HepG2 (cell line): ENCODE measurements around the gene SMIM13. TPM values are rescaled to one million over a fixed set of nuclear protein-coding genes. Genes with fewer than 3 reads are reported as not detected.

Experiments used
- ATF7 ChIP-seq, 2 experiments: fragments of 450-650 bp in 1 of 2; sonication (generic) in 1 of 2; formaldehyde crosslinking in 1 of 2; IDR thresholded peaks; 2 replicates each; pipeline versions ENCODE4 v1.4.0 to v1.6.1; 2016 to 2020; ENCODE audit warnings: antibody characterized with exemption in 1 of 2, mild to moderate bottlenecking in 1 of 2, missing genetic modification reagents in 1 of 2
- FOXC1 ChIP-seq: sonication (generic); formaldehyde crosslinking; IDR thresholded peaks from 2 replicates; pipeline ENCODE4 v1.8.0; 2022; ENCODE audit warnings: mild to moderate bottlenecking, missing genetic modification reagents, borderline replicate concordance
- FOXO1 ChIP-seq: sonication (generic); formaldehyde crosslinking; IDR thresholded peaks from 2 replicates; pipeline ENCODE4 v1.4.0; 2020; ENCODE audit warnings: missing genetic modification reagents
- HDAC1 ChIP-seq: sonication (generic); formaldehyde crosslinking; IDR thresholded peaks from 2 replicates; pipeline ENCODE4 v1.5.1; 2020; ENCODE audit warnings: mild to moderate bottlenecking, missing genetic modification reagents
- HOXA5 ChIP-seq: sonication (generic); formaldehyde crosslinking; IDR thresholded peaks from 2 replicates; pipeline ENCODE4 v1.4.0; 2020; ENCODE audit warnings: missing genetic modification reagents
- MAFF ChIP-seq: IDR thresholded peaks from 2 replicates; pipeline ENCODE4 v1.6.1; 2011; ENCODE audit warnings: low read depth, low read length, improper control_type of control experiment
- NR2F2 ChIP-seq: IDR thresholded peaks from 2 replicates; pipeline ENCODE4 v1.6.1; 2012; ENCODE audit warnings: low read depth, inconsistent platforms, borderline replicate concordance
- REXO4 ChIP-seq: sonication (generic); formaldehyde crosslinking; IDR thresholded peaks from 2 replicates; pipeline ENCODE4 v1.8.0; 2022; ENCODE audit warnings: missing genetic modification reagents, mild to moderate bottlenecking, borderline replicate concordance
- TCF7 ChIP-seq: sonication (generic); IDR thresholded peaks from 2 replicates; pipeline ENCODE4 v1.6.1; 2016; ENCODE audit warnings: antibody characterized with exemption, low read depth
- XBP1 ChIP-seq: sonication (generic); formaldehyde crosslinking; IDR thresholded peaks from 2 replicates; pipeline ENCODE4 v1.5.0; 2020; ENCODE audit warnings: missing genetic modification reagents
- ZFYVE20 ChIP-seq: sonication (generic); formaldehyde crosslinking; IDR thresholded peaks from 2 replicates; pipeline ENCODE4 v1.8.0; 2023; ENCODE audit warnings: low read depth, mild to moderate bottlenecking, moderate library complexity, missing genetic modification reagents, borderline replicate concordance
- ZNF136 ChIP-seq: sonication (generic); formaldehyde crosslinking; IDR thresholded peaks from 2 replicates; pipeline ENCODE4 v1.8.1; 2022; ENCODE audit warnings: low read depth, mild to moderate bottlenecking, moderate library complexity, missing genetic modification reagents
- ZNF326 ChIP-seq: sonication (generic); formaldehyde crosslinking; IDR thresholded peaks from 2 replicates; pipeline ENCODE4 v1.4.0; 2020; ENCODE audit warnings: missing genetic modification reagents, borderline replicate concordance
- ZNF564 ChIP-seq: sonication (generic); formaldehyde crosslinking; IDR thresholded peaks from 2 replicates; pipeline ENCODE4 v1.8.1; 2023; ENCODE audit warnings: mild to moderate bottlenecking, missing genetic modification reagents
- ZNF607 ChIP-seq: sonication (generic); formaldehyde crosslinking; IDR thresholded peaks from 2 replicates; pipeline ENCODE4 v1.5.1; 2020; ENCODE audit warnings: missing genetic modification reagents, mild to moderate bottlenecking, borderline replicate concordance
- ZNF619 ChIP-seq: sonication (generic); formaldehyde crosslinking; IDR thresholded peaks from 2 replicates; pipeline ENCODE4 v1.4.0; 2020; ENCODE audit warnings: mild to moderate bottlenecking, missing genetic modification reagents
- ZNF841 ChIP-seq: sonication (generic); formaldehyde crosslinking; IDR thresholded peaks from 2 replicates; pipeline ENCODE4 v1.8.1; 2023; ENCODE audit warnings: missing genetic modification reagents, borderline replicate concordance
- polyA plus RNA-seq, 8 experiments: library from polyadenylated mRNA; depleted of rRNA in 3 of 8; stranded (reverse) in 7 of 8; unstranded in 1 of 8; fragments of >200 nt; fragmentation: Illumina TruSeq in 4 of 8; extraction: Trizol in 4 of 8; gene quantifications; 2 replicates each; pipeline versions ENCODE4 v1.2.1 to v1.2.3, GENCODE V29; 2011 to 2016; ENCODE audit warnings: low read depth in 4 of 8, missing spikeins in 1 of 8, mixed read lengths in 1 of 8; ENCODE audit not compliant: insufficient read depth in 1 of 8
- total RNA-seq, 5 experiments: library from RNA; depleted of rRNA; stranded (reverse); fragments of >200 nt; fragmentation: Illumina TruSeq; extraction: Trizol; gene quantifications; 2 replicates each; pipeline ENCODE4 v1.2.3, GENCODE V29; 2016; ENCODE audit warnings: low read depth in 1 of 5
- TF ChIP-seq, protein P1 (sequence below): sonication (generic); formaldehyde crosslinking; IDR thresholded peaks from 2 replicates; pipeline ENCODE4 v1.8.1; 2022; ENCODE audit warnings: low read depth, mild to moderate bottlenecking, missing genetic modification reagents
- TF ChIP-seq, protein P2 (sequence below): sonication (generic); formaldehyde crosslinking; IDR thresholded peaks from 2 replicates; pipeline ENCODE4 v1.5.0; 2020; ENCODE audit warnings: mild to moderate bottlenecking, missing genetic modification reagents, moderate library complexity
- TF ChIP-seq, protein P3 (sequence below): sonication (generic); formaldehyde crosslinking; IDR thresholded peaks from 2 replicates; pipeline ENCODE4 v1.9.0; 2021; ENCODE audit warnings: missing genetic modification reagents, mild to moderate bottlenecking, borderline replicate concordance
- TF ChIP-seq, protein P4 (sequence below): sonication (generic); formaldehyde crosslinking; IDR thresholded peaks from 2 replicates; pipeline ENCODE4 v1.5.0; 2020; ENCODE audit warnings: mild to moderate bottlenecking, missing genetic modification reagents

The SMIM13 gene
- total and polyA plus RNA-seq, 2 of the 13 experiments (the other 11 are each of a cell fraction or from before 2014, with no cell fraction given), result 2.7 to 10.2 TPM

DNA sequence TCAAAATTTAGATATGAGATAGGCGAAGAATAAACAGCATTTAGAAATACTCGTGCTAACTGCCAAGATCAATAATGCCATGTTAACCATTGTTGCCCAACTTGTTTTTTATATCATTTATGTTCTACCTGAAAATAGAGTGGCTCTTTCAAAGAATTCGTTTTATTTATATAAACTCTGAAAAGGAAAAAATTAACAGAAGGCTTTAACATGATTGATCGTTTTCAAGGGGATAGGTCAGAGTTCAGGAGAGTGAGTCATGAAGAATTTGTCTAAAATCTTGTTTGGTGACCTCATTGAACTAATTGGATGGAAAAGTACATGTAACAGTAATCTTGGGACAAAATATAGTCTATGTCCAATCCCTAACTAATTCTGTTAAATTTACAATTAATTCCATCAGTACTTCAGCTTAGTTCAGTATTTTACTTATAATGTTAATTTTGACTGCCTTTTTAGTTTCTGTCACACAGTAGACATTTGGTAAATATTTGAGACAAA, 38.5 kb upstream of the SMIM13 start (continued):
- TF ChIP-seq, protein P1, sequence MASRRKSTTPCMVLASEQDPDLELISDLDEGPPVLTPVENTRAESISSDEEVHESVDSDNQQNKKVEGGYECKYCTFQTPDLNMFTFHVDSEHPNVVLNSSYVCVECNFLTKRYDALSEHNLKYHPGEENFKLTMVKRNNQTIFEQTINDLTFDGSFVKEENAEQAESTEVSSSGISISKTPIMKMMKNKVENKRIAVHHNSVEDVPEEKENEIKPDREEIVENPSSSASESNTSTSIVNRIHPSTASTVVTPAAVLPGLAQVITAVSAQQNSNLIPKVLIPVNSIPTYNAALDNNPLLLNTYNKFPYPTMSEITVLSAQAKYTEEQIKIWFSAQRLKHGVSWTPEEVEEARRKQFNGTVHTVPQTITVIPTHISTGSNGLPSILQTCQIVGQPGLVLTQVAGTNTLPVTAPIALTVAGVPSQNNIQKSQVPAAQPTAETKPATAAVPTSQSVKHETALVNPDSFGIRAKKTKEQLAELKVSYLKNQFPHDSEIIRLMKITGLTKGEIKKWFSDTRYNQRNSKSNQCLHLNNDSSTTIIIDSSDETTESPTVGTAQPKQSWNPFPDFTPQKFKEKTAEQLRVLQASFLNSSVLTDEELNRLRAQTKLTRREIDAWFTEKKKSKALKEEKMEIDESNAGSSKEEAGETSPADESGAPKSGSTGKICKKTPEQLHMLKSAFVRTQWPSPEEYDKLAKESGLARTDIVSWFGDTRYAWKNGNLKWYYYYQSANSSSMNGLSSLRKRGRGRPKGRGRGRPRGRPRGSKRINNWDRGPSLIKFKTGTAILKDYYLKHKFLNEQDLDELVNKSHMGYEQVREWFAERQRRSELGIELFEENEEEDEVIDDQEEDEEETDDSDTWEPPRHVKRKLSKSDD (CRISPR knock-in tag), result no peak
- TF ChIP-seq ZNF326 (CRISPR knock-in tag) (no peak), ZFYVE20 (CRISPR knock-in tag) (no peak), REXO4 (CRISPR knock-in tag) (no peak), FOXC1 (CRISPR knock-in tag) (no peak), TCF7 (peak; percentile 20; the same call in 1 of the 2 replicates), ATF7 (IDR thresholded peaks at IDR 0.05) (peak; percentile 88), ATF7 (CRISPR knock-in tag; IDR thresholded peaks at IDR 0.05) (no peak; the same call in 1 of the 2 replicates), ZNF619 (CRISPR knock-in tag) (no peak), ZNF564 (no peak), ZNF841 (CRISPR knock-in tag) (no peak), NR2F2 (peak; percentile 95), MAFF (no peak), FOXO1 (peak; percentile 11; the same call in 1 of the 2 replicates), ZNF136 (CRISPR knock-in tag) (no peak), HOXA5 (CRISPR knock-in tag) (peak; percentile 97), XBP1 (CRISPR knock-in tag) (no peak), ZNF607 (no peak), HDAC1 (0 out of 2 replicates have a peak, but pooled peaks have one; percentile 24)
- TF ChIP-seq, protein P2, sequence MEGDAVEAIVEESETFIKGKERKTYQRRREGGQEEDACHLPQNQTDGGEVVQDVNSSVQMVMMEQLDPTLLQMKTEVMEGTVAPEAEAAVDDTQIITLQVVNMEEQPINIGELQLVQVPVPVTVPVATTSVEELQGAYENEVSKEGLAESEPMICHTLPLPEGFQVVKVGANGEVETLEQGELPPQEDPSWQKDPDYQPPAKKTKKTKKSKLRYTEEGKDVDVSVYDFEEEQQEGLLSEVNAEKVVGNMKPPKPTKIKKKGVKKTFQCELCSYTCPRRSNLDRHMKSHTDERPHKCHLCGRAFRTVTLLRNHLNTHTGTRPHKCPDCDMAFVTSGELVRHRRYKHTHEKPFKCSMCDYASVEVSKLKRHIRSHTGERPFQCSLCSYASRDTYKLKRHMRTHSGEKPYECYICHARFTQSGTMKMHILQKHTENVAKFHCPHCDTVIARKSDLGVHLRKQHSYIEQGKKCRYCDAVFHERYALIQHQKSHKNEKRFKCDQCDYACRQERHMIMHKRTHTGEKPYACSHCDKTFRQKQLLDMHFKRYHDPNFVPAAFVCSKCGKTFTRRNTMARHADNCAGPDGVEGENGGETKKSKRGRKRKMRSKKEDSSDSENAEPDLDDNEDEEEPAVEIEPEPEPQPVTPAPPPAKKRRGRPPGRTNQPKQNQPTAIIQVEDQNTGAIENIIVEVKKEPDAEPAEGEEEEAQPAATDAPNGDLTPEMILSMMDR (CRISPR knock-in tag), result no peak
- TF ChIP-seq, protein P3, sequence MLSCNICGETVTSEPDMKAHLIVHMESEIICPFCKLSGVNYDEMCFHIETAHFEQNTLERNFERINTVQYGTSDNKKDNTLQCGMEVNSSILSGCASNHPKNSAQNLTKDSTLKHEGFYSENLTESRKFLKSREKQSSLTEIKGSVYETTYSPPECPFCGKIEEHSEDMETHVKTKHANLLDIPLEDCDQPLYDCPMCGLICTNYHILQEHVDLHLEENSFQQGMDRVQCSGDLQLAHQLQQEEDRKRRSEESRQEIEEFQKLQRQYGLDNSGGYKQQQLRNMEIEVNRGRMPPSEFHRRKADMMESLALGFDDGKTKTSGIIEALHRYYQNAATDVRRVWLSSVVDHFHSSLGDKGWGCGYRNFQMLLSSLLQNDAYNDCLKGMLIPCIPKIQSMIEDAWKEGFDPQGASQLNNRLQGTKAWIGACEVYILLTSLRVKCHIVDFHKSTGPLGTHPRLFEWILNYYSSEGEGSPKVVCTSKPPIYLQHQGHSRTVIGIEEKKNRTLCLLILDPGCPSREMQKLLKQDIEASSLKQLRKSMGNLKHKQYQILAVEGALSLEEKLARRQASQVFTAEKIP (CRISPR knock-in tag), result no peak
- TF ChIP-seq, protein P4, sequence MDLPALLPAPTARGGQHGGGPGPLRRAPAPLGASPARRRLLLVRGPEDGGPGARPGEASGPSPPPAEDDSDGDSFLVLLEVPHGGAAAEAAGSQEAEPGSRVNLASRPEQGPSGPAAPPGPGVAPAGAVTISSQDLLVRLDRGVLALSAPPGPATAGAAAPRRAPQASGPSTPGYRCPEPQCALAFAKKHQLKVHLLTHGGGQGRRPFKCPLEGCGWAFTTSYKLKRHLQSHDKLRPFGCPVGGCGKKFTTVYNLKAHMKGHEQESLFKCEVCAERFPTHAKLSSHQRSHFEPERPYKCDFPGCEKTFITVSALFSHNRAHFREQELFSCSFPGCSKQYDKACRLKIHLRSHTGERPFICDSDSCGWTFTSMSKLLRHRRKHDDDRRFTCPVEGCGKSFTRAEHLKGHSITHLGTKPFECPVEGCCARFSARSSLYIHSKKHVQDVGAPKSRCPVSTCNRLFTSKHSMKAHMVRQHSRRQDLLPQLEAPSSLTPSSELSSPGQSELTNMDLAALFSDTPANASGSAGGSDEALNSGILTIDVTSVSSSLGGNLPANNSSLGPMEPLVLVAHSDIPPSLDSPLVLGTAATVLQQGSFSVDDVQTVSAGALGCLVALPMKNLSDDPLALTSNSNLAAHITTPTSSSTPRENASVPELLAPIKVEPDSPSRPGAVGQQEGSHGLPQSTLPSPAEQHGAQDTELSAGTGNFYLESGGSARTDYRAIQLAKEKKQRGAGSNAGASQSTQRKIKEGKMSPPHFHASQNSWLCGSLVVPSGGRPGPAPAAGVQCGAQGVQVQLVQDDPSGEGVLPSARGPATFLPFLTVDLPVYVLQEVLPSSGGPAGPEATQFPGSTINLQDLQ (CRISPR knock-in tag), result no peak
